Measurements from ENCODE around the gene PCLO. TPM values are rescaled to one million over a fixed set of nuclear protein-coding genes. Genes with fewer than 3 reads are reported as not detected.
A peak's percentile ranks its signal among the peaks of the same experiment; 100 is the strongest.

PCLO gene, protein sequence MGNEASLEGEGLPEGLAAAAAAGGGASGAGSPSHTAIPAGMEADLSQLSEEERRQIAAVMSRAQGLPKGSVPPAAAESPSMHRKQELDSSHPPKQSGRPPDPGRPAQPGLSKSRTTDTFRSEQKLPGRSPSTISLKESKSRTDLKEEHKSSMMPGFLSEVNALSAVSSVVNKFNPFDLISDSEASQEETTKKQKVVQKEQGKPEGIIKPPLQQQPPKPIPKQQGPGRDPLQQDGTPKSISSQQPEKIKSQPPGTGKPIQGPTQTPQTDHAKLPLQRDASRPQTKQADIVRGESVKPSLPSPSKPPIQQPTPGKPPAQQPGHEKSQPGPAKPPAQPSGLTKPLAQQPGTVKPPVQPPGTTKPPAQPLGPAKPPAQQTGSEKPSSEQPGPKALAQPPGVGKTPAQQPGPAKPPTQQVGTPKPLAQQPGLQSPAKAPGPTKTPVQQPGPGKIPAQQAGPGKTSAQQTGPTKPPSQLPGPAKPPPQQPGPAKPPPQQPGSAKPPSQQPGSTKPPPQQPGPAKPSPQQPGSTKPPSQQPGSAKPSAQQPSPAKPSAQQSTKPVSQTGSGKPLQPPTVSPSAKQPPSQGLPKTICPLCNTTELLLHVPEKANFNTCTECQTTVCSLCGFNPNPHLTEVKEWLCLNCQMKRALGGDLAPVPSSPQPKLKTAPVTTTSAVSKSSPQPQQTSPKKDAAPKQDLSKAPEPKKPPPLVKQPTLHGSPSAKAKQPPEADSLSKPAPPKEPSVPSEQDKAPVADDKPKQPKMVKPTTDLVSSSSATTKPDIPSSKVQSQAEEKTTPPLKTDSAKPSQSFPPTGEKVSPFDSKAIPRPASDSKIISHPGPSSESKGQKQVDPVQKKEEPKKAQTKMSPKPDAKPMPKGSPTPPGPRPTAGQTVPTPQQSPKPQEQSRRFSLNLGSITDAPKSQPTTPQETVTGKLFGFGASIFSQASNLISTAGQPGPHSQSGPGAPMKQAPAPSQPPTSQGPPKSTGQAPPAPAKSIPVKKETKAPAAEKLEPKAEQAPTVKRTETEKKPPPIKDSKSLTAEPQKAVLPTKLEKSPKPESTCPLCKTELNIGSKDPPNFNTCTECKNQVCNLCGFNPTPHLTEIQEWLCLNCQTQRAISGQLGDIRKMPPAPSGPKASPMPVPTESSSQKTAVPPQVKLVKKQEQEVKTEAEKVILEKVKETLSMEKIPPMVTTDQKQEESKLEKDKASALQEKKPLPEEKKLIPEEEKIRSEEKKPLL (N-terminal part only)
- total RNA-seq (2014; rRNA removed; shearing (Covaris generic)) (0.35 and 0.62 TPM in 2 replicates), total RNA-seq (2022) (1.4 and 3.0 TPM in 2 replicates), Bru-seq, nascent RNA (percentile 27 among the genes with signal in this experiment), BruChase-seq, experiment 1, labeled RNA remaining after a 6-hour chase (percentile 26 among the genes with signal in this experiment), BruChase-seq, experiment 2, labeled RNA remaining after a 2-hour chase (percentile 30 among the genes with signal in this experiment)
- long read RNA-seq = 0 reads

DNA sequence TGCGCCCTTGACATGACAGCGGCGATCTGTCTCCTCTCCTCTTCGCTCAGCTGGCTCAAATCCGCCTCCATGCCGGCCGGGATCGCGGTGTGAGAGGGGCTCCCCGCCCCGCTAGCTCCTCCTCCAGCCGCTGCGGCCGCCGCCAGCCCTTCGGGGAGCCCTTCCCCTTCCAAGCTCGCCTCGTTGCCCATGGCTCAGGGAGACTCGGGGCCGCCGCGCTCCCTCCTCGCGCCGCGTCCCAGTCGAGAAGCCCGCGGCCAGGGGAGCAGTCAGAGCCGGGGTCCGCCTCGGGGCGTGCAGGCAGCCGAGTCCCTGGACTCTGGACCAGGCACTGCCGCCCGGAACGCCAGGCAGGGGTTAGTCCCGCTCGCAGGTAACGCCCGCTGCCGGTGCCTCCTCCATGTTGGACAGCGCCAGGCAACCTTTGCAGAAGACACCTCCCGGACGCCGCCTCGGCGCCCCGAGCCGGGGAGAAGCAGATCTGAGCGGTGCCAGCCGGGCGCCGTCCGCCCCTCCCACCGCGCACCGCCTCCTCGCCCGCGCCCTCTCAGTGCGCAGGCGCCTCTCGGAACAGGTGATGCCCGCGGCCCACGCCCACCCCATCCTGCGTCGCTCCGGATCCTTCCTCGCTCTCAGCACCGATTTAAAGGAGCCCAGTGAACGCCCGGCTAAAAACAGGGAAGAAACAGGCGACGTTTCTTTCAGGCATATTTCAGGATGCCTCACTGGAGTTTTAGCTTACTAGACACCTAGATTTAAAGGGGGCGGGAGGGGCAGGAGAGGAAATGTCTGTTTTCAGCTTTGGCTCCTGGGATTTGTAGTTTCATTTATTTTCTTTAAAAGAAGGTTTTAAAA, at the start of gene PCLO:
Gene PCLO, minus strand, starts transcription at position 483 of the 855 bp plus-strand sequence. Its CDS starts 292 bp downstream, at position 191.
- DNase-seq (ENCODE audit: low spot score) = peak; percentile 77
- intact Hi-C loops (cut with micrococcal nuclease; ENCODE audit: unreplicated experiment) = loop anchor here (10.0 kb wide), 1 partner anchor 238 kb away; no protein-coding TSS in a partner anchor
- CTCF ChIA-PET (ENCODE audit: unreplicated experiment) = no interaction called here

DNA sequence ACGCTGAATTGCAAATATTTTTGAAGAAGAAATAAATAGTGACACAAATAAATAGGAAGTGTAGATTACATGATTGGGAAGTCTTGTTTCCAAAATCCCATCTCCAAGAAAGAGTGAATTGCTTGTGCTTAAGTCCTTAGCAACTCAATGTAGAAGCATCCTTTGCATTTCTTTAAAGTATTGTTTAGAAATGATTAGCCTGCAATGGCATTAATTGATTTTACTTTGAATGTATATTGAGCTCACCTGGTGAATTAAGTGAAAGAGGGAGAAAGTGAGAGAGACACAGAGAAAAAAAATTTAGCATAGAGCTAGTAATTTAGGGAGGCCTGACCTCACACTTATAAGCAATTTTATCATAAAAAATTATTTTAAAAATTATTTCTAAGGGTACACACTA, 49.0 kb upstream of the PCLO start:
- ChIA-PET CTCF (ENCODE audit: unreplicated experiment) (no interaction called here), POLR2A (interaction anchor here (0.8 kb wide), 1 partner anchor 30 kb away, joined by 3 read pairs; no protein-coding TSS in a partner anchor)
- no peak for DNase-seq (ENCODE audit: low spot score)
- intact Hi-C loops (cut with micrococcal nuclease; ENCODE audit: unreplicated experiment) = no loop called here
- H3K79me2 ChIP-seq (ENCODE audit: insufficient read depth, low read depth, low read length) = no peaks in the 10 kb centered on the region
- no peaks in the 10 kb centered on the region for H3K36me3 ChIP-seq (ENCODE audit: insufficient read depth, low read length)
- H3K9me3 ChIP-seq (ENCODE audit: low read length) = no peaks in the 10 kb centered on the region
- BruUV-seq (replicated peaks) = no TSS peak
- no peak overlapping the region for H3K4me2 ChIP-seq (ENCODE audit: low read length)
- no peak overlapping the region for H2AFZ ChIP-seq (ENCODE audit: low read length)
- no peaks in the 10 kb centered on the region for H3K9me2 ChIP-seq (ENCODE audit: insufficient read depth, low read length)
- H3K4me1 ChIP-seq (ENCODE audit: insufficient read depth, low read length, poor library complexity, severe bottlenecking) = no peaks in the 10 kb centered on the region
- TF ChIP-seq, protein P1, sequence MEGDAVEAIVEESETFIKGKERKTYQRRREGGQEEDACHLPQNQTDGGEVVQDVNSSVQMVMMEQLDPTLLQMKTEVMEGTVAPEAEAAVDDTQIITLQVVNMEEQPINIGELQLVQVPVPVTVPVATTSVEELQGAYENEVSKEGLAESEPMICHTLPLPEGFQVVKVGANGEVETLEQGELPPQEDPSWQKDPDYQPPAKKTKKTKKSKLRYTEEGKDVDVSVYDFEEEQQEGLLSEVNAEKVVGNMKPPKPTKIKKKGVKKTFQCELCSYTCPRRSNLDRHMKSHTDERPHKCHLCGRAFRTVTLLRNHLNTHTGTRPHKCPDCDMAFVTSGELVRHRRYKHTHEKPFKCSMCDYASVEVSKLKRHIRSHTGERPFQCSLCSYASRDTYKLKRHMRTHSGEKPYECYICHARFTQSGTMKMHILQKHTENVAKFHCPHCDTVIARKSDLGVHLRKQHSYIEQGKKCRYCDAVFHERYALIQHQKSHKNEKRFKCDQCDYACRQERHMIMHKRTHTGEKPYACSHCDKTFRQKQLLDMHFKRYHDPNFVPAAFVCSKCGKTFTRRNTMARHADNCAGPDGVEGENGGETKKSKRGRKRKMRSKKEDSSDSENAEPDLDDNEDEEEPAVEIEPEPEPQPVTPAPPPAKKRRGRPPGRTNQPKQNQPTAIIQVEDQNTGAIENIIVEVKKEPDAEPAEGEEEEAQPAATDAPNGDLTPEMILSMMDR (conservative IDR thresholded peaks at IDR 0.05; ENCODE audit: low read length) = no peak
- TF ChIP-seq EZH2phosphoT487 (IDR thresholded peaks at IDR 0.05; ENCODE audit: borderline replicate concordance, low read depth, low read length) = no peak
- no peak overlapping the region for H3K27ac ChIP-seq (ENCODE audit: low read depth, low read length, poor library complexity, severe bottlenecking)
- no peak overlapping the region for H3K4me3 ChIP-seq (ENCODE audit: low read depth, low read length, poor library complexity, severe bottlenecking)
- no peaks in the 10 kb centered on the region for H4K20me1 ChIP-seq (ENCODE audit: insufficient read depth, low read length)

More for the DNA sequence above, at the start of gene PCLO:
- no peaks in the 10 kb centered on the region for H3K9me3 ChIP-seq (ENCODE audit: low read length)
- H3K27ac ChIP-seq (ENCODE audit: low read depth, low read length, poor library complexity, severe bottlenecking) = no peak within 1 kb of the TSS
- peak within 1 kb of the TSS; percentile 67 for H2AFZ ChIP-seq (ENCODE audit: low read length)
- no TSS peak for BruUV-seq (replicated peaks)
- H4K20me1 ChIP-seq (ENCODE audit: insufficient read depth, low read length) = 0 out of 2 replicates have a peak, but pooled peaks cover 4% of the 10 kb centered on the region
- POLR2A ChIA-PET = interaction anchor here (0.6 to 0.7 kb wide), 2 partner anchors 63 to 389 kb away, joined by 3 to 4 read pairs; no protein-coding TSS in a partner anchor
- peaks cover 9% of the 10 kb centered on the region for H3K4me1 ChIP-seq (ENCODE audit: insufficient read depth, low read length, poor library complexity, severe bottlenecking)
- H3K4me2 ChIP-seq (ENCODE audit: low read length) = peak within 1 kb of the TSS; percentile 67
- peak within 1 kb of the TSS; percentile 76 for H3K4me3 ChIP-seq (ENCODE audit: low read depth, low read length, poor library complexity, severe bottlenecking)
- H3K9me2 ChIP-seq (ENCODE audit: insufficient read depth, low read length) = no peaks in the 10 kb centered on the region
- H3K79me2 ChIP-seq (ENCODE audit: insufficient read depth, low read depth, low read length) = no peaks in the 10 kb centered on the region
- no peaks in the 10 kb centered on the region for H3K36me3 ChIP-seq (ENCODE audit: insufficient read depth, low read length)
- TF ChIP-seq EZH2phosphoT487 (IDR thresholded peaks at IDR 0.05; ENCODE audit: borderline replicate concordance, low read depth, low read length) = no peak
- TF ChIP-seq, protein P1 (conservative IDR thresholded peaks at IDR 0.05; ENCODE audit: low read length) = no peak
